CD4-positive, CD25-positive, alpha-beta regulatory T cell (primary cell): Measurements from ENCODE around the gene MC3R. TPM values are rescaled to one million over a fixed set of nuclear protein-coding genes. Genes with fewer than 3 reads are reported as not detected.
A peak's percentile ranks its signal among the peaks of the same experiment; 100 is the strongest.

Experiments used
- ATAC-seq, 2 donors: fragments of 150-1000 bp; cut with Tn5 transposase; one replicate each; pipeline ENCODE4 v1.10.0; 2021; ENCODE audit warnings: low read depth in 2 of 2, moderate number of reproducible peaks in 2 of 2, moderate library complexity in 1 of 2
- DNase-seq, 3 donors: peaks; one replicate each; pipeline versions ENCODE4 v3.0.0 to v3.0.0-alpha.2; 2012 to 2022; ENCODE audit warnings: mixed read lengths in 1 of 3
- H3K27ac ChIP-seq: one replicate; pipeline ENCODE4 v1.7.0; 2013; ENCODE audit warnings: mild to moderate bottlenecking, low read length; ENCODE audit not compliant: insufficient read depth, poor library complexity, severe bottlenecking
- H3K27me3 ChIP-seq: one replicate; pipeline ENCODE4 v1.7.0; 2013; ENCODE audit warnings: low read length; ENCODE audit not compliant: control insufficient read depth, insufficient read depth
- H3K36me3 ChIP-seq: one replicate; pipeline ENCODE4 v1.7.0; 2013; ENCODE audit warnings: mild to moderate bottlenecking, low read length, moderate library complexity; ENCODE audit not compliant: control insufficient read depth, insufficient read depth
- H3K4me1 ChIP-seq: 2 replicates; pipeline ENCODE4 v1.7.0; 2013; ENCODE audit warnings: mild to moderate bottlenecking, low read length; ENCODE audit not compliant: insufficient read depth, control insufficient read depth, poor library complexity, severe bottlenecking
- H3K4me3 ChIP-seq: one replicate; pipeline ENCODE4 v1.7.0; 2013; ENCODE audit warnings: low read depth, mild to moderate bottlenecking, low read length, moderate library complexity
- H3K9me3 ChIP-seq, 2 experiments: 1 replicate in 1 of 2; 2 replicates in 1 of 2; pipeline ENCODE4 v1.7.0; 2013; ENCODE audit warnings: low read length in 2 of 2, mild to moderate bottlenecking in 1 of 2, moderate library complexity in 1 of 2; ENCODE audit not compliant: control insufficient read depth in 2 of 2
- H3K27ac Mint-ChIP-seq, 3 donors: one replicate each; pipeline ENCODE4 v1.8.0; 2020 to 2022; ENCODE audit warnings: mild to moderate bottlenecking in 3 of 3, mixed read lengths in 3 of 3, moderate library complexity in 2 of 3
- H3K27me3 Mint-ChIP-seq: one replicate; pipeline ENCODE4 v1.8.0; 2022; ENCODE audit warnings: mild to moderate bottlenecking, mixed read lengths
- H3K36me3 Mint-ChIP-seq: one replicate; pipeline ENCODE4 v1.8.0; 2020; ENCODE audit warnings: mixed read lengths
- H3K4me1 Mint-ChIP-seq, 4 donors: one replicate each; pipeline ENCODE4 v1.8.0; 2020 to 2022; ENCODE audit warnings: mixed read lengths in 4 of 4, mild to moderate bottlenecking in 1 of 4
- H3K4me3 Mint-ChIP-seq, 4 donors: one replicate each; pipeline ENCODE4 v1.8.0; 2020 to 2022; ENCODE audit warnings: mild to moderate bottlenecking in 4 of 4, mixed read lengths in 4 of 4, moderate library complexity in 3 of 4
- H3K9me3 Mint-ChIP-seq, 7 donors: one replicate each; pipeline ENCODE4 v1.8.0; 2020 to 2022; ENCODE audit warnings: mixed read lengths in 7 of 7, mild to moderate bottlenecking in 3 of 7, moderate library complexity in 2 of 7
- polyA plus RNA-seq, 4 donors: library from polyadenylated mRNA; unstranded; fragments of 300-500 nt; fragmentation: Illumina TruSeq; gene quantifications; one replicate each; pipeline ENCODE4 v1.2.3, GENCODE V29; 2021
- total RNA-seq: library from RNA; stranded (reverse); gene quantifications from one replicate; pipeline ENCODE4 v1.2.3, GENCODE V29; 2022

The MC3R gene
- total and polyA plus RNA-seq, 5 donors from 2014 or later, result not detected

DNA sequence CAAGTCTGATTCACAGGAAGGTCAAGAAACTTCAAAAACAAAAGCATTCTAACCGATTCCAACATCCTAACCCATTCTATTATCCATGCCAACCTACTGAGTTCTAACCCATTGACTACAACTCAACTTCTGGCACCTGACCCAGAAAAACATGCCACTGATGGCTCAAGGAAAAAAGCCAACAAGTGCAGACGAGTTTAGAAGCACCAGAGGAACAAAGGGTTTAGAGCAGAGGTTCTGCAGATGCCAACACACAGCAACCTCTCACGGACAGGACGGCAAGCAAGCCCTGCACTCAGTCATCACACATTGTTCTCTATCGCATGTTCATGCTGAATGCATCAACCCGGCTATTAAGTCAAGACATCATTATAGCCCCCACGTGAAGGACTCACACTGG is 25.2 kb upstream of the MC3R start:
- DNase-seq (no peak), ATAC-seq (no peak)
- Mint-ChIP-seq H3K9me3 (peaks cover 0 to 14% (median 4%) of the 10 kb centered on the region in 7 donors), H3K27me3 (peaks cover 4% of the 10 kb centered on the region), H3K4me1 (no peaks in the 10 kb centered on the region), H3K27ac (no peak overlapping the region), H3K36me3 (no peaks in the 10 kb centered on the region), H3K4me3 (no peak overlapping the region)
- H3K9me3 ChIP-seq, result peaks cover 0 to 4% of the 10 kb centered on the region in 2 experiments
- no peaks in the 10 kb centered on the region for H3K36me3 ChIP-seq
- no peak overlapping the region for H3K27ac ChIP-seq
- H3K4me1 ChIP-seq, result no peaks in the 10 kb centered on the region
- no peak overlapping the region for H3K4me3 ChIP-seq
- no peaks in the 10 kb centered on the region for H3K27me3 ChIP-seq

GRCh38 chr20:56228021-56228420 is 20.5 kb upstream of the MC3R start:
- DNase-seq, result no peak
- Histone ChIP-seq H3K4me1 (no peaks in the 10 kb centered on the region), H3K27ac (no peak overlapping the region), H3K4me3 (no peak overlapping the region), H3K27me3 (no peaks in the 10 kb centered on the region), H3K9me3 (no peaks in the 10 kb centered on the region), H3K36me3 (no peaks in the 10 kb centered on the region)
- Mint-ChIP-seq H3K4me3 (no peak overlapping the region), H3K27me3 (peaks cover 4% of the 10 kb centered on the region), H3K4me1 (no peaks in the 10 kb centered on the region), H3K9me3 (peaks cover 0 to 3% (median 0%) of the 10 kb centered on the region in 7 donors), H3K27ac (no peak overlapping the region), H3K36me3 (no peaks in the 10 kb centered on the region)
- no peak for ATAC-seq

DNA sequence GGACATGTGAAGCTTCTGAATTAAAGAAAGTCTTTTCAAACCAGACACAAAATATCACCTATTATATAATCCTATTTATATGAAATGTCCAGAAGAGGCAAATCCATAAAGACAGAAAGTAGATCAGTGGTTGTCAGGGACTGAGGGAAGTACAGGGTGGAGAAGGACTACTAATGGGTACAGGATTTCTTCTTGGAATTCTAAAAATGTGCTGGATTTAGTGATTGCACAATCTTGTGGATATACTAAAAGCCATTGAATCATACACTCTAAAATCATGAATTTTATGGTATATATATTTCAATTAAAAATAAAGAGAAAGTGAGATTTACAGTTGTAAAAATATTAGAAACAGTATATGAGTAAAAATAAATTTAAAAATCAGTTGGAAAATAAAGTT is 18.7 kb upstream of the MC3R start:
- ATAC-seq (no peak), DNase-seq (no peak)
- Histone ChIP-seq H3K4me1 (no peaks in the 10 kb centered on the region), H3K27ac (no peak overlapping the region), H3K27me3 (no peaks in the 10 kb centered on the region), H3K36me3 (no peaks in the 10 kb centered on the region), H3K9me3 (peaks cover 0 to 6% of the 10 kb centered on the region in 2 experiments), H3K4me3 (no peak overlapping the region)
- H3K4me1 Mint-ChIP-seq, result no peaks in the 10 kb centered on the region
- no peak overlapping the region for H3K4me3 Mint-ChIP-seq
- H3K27me3 Mint-ChIP-seq, result peaks cover 4% of the 10 kb centered on the region
- no peak overlapping the region for H3K27ac Mint-ChIP-seq
- no peaks in the 10 kb centered on the region for H3K36me3 Mint-ChIP-seq
- H3K9me3 Mint-ChIP-seq, result peaks cover 2 to 14% (median 3%) of the 10 kb centered on the region in 7 donors

- no peaks in the 10 kb centered on the region for H3K4me1 ChIP-seq
- no peaks in the 10 kb centered on the region for H3K36me3 ChIP-seq
- Mint-ChIP-seq H3K4me1 (no peaks in the 10 kb centered on the region), H3K9me3 (peaks cover 3 to 22% (median 8%) of the 10 kb centered on the region in 7 donors), H3K27me3 (no peaks in the 10 kb centered on the region), H3K27ac (no peak overlapping the region), H3K36me3 (no peaks in the 10 kb centered on the region), H3K4me3 (no peak overlapping the region)
- no peak overlapping the region for H3K27ac ChIP-seq
- H3K4me3 ChIP-seq, result no peak overlapping the region
- H3K27me3 ChIP-seq, result no peaks in the 10 kb centered on the region
- DNase-seq (no peak), ATAC-seq (no peak)
- peaks cover 3 to 6% of the 10 kb centered on the region in 2 experiments for H3K9me3 ChIP-seq
Observed at GRCh38 chr20:56234110-56234509, 14.4 kb upstream of the MC3R start.

GRCh38 chr20:56237335-56237734 is 11.2 kb upstream of the MC3R start:
- ATAC-seq, result no peak
- no peak overlapping the region for H3K4me3 Mint-ChIP-seq
- H3K27ac Mint-ChIP-seq, result no peak overlapping the region
- no peaks in the 10 kb centered on the region for H3K27me3 Mint-ChIP-seq
- DNase-seq, result no peak
- no peak overlapping the region for H3K27ac ChIP-seq
- no peaks in the 10 kb centered on the region for H3K36me3 Mint-ChIP-seq
- H3K4me1 ChIP-seq, result no peaks in the 10 kb centered on the region
- no peaks in the 10 kb centered on the region for H3K36me3 ChIP-seq
- no peaks in the 10 kb centered on the region for H3K27me3 ChIP-seq
- peaks cover 7 to 22% (median 11%) of the 10 kb centered on the region in 7 donors for H3K9me3 Mint-ChIP-seq
- peaks cover 3 to 6% of the 10 kb centered on the region in 2 experiments for H3K9me3 ChIP-seq
- no peaks in the 10 kb centered on the region for H3K4me1 Mint-ChIP-seq
- H3K4me3 ChIP-seq, result no peak overlapping the region

- Mint-ChIP-seq H3K27ac (no peak overlapping the region), H3K4me3 (no peak overlapping the region), H3K27me3 (peaks cover 9% of the 10 kb centered on the region), H3K36me3 (no peaks in the 10 kb centered on the region), H3K4me1 (no peaks in the 10 kb centered on the region), H3K9me3 (peaks cover 0 to 8% (median 0%) of the 10 kb centered on the region in 7 donors)
- DNase-seq (no peak), ATAC-seq (no peak)
- Histone ChIP-seq H3K27ac (no peak overlapping the region), H3K4me3 (no peak overlapping the region), H3K27me3 (no peaks in the 10 kb centered on the region), H3K4me1 (no peaks in the 10 kb centered on the region), H3K9me3 (no peaks in the 10 kb centered on the region), H3K36me3 (no peaks in the 10 kb centered on the region)
Observed at GRCh38 chr20:56244259-56244658, 4.3 kb upstream of the MC3R start.

DNA sequence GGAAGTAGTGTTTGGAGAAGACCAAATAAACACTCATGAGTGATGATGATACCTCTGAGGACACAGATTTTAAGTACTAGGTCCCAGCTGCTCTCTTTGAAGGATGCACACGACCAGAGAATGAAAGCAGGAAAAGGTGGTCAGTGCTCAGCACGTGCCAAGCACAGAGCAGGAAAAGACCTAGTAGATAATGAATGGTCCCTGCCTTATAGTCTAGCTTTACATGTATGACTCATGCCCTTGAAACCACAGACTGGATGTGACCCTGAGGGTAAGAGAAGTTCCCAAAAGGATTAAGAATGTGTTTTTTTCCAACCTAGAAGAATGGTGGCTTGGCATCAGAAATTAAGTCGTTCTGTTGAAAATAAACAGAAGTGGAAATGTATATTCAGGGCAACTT is 2.8 kb upstream of the MC3R start:
- H3K9me3 ChIP-seq, result no peaks in the 10 kb centered on the region
- H3K4me1 ChIP-seq, result no peaks in the 10 kb centered on the region
- no peak overlapping the region for H3K27ac Mint-ChIP-seq
- no peak overlapping the region for H3K4me3 ChIP-seq
- H3K27me3 ChIP-seq, result no peaks in the 10 kb centered on the region
- H3K36me3 Mint-ChIP-seq, result no peaks in the 10 kb centered on the region
- DNase-seq (no peak), ATAC-seq (no peak)
- H3K4me1 Mint-ChIP-seq, result peaks cover 0 to 2% (median 0%) of the 10 kb centered on the region in 4 donors
- H3K4me3 Mint-ChIP-seq, result no peak overlapping the region
- no peak overlapping the region for H3K27ac ChIP-seq
- H3K27me3 Mint-ChIP-seq, result peaks cover 9% of the 10 kb centered on the region
- H3K36me3 ChIP-seq, result no peaks in the 10 kb centered on the region
- peaks cover 0 to 4% (median 0%) of the 10 kb centered on the region in 7 donors for H3K9me3 Mint-ChIP-seq

DNA sequence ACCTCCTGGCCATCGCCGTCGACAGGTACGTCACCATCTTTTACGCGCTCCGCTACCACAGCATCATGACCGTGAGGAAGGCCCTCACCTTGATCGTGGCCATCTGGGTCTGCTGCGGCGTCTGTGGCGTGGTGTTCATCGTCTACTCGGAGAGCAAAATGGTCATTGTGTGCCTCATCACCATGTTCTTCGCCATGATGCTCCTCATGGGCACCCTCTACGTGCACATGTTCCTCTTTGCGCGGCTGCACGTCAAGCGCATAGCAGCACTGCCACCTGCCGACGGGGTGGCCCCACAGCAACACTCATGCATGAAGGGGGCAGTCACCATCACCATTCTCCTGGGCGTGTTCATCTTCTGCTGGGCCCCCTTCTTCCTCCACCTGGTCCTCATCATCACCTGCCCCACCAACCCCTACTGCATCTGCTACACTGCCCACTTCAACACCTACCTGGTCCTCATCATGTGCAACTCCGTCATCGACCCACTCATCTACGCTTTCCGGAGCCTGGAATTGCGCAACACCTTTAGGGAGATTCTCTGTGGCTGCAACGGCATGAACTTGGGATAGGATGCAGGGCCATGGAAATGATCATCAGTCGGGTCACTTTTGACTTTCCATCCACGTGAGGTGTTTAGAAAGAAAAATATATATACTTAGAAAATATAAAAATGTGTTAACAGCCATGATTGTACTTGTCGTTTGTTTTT is 868 bp downstream of the MC3R start:
- peaks cover 0 to 2% (median 0%) of the 10 kb centered on the region in 4 donors for H3K4me1 Mint-ChIP-seq
- H3K4me3 ChIP-seq, result no peak overlapping the region
- DNase-seq (peak in 1 of 3 donors; percentile 15), ATAC-seq (no peak)
- no peak overlapping the region for H3K27ac ChIP-seq
- H3K9me3 Mint-ChIP-seq, result peaks cover 0 to 4% (median 0%) of the 10 kb centered on the region in 7 donors
- no peaks in the 10 kb centered on the region for H3K27me3 ChIP-seq
- H3K9me3 ChIP-seq, result no peaks in the 10 kb centered on the region
- H3K36me3 Mint-ChIP-seq, result no peaks in the 10 kb centered on the region
- no peaks in the 10 kb centered on the region for H3K4me1 ChIP-seq
- no peaks in the 10 kb centered on the region for H3K36me3 ChIP-seq
- H3K27me3 Mint-ChIP-seq, result peaks cover 16% of the 10 kb centered on the region
- no peak overlapping the region for H3K4me3 Mint-ChIP-seq
- H3K27ac Mint-ChIP-seq, result no peak overlapping the region
